Prostate gland (tissue), 2 donors: Measurements from ENCODE around the gene ARHGAP31. TPM values are rescaled to one million over a fixed set of nuclear protein-coding genes. Genes with fewer than 3 reads are reported as not detected.

Source experiments
- DNase-seq: peaks from one replicate; pipeline ENCODE4 v3.0.0-alpha.2; 2019; ENCODE audit warnings: low spot score
- H3K27ac ChIP-seq, 2 donors: fragments of 200-600 bp; sonication (generic); 2 replicates each; pipeline ENCODE4 v1.5.1; 2017 to 2019
- H3K27me3 ChIP-seq: fragments of 200-600 bp; sonication (generic); replicated peaks from 2 replicates; pipeline ENCODE4 v1.5.1; 2019; ENCODE audit not compliant: insufficient read depth
- H3K36me3 ChIP-seq, 2 donors: fragments of 200-600 bp; sonication (generic); 1 replicate in 1 of 2; 2 replicates in 1 of 2; pipeline versions ENCODE4 v1.5.1 to v1.8.1; 2017 to 2019
- H3K4me1 ChIP-seq: fragments of 200-600 bp; sonication (generic); replicated peaks from 2 replicates; pipeline ENCODE4 v1.5.1; 2019
- H3K4me3 ChIP-seq, 2 donors: fragments of 200-600 bp; sonication (generic); 2 replicates each; pipeline ENCODE4 v1.5.1; 2017 to 2019
- H3K9me3 ChIP-seq: fragments of 200-600 bp; sonication (generic); 2 replicates; pipeline ENCODE4 v1.5.1; 2017
- POLR2A ChIP-seq: fragments of 450-650 bp; IDR thresholded peaks from one replicate; pipeline ENCODE4 v1.6.1; 2016; ENCODE audit warnings: antibody characterized with exemption, mild to moderate bottlenecking
- POLR2AphosphoS5 ChIP-seq: sonication (generic); formaldehyde crosslinking; IDR thresholded peaks from one replicate; pipeline ENCODE4 v1.6.1; 2017; ENCODE audit warnings: antibody characterized with exemption
- WGBS: methylation state at CpG from one replicate; pipeline ENCODE4 v1.1.5; 2018; 5-methylcytosine and 5-hydroxymethylcytosine counted together
- intact Hi-C: fragments of 100-400 bp; cut with DNase I; formaldehyde crosslinking; loops from one replicate; pipeline ENCODE4 v1.14.2; 2022
- total RNA-seq, 2 donors: library from RNA; depleted of rRNA; stranded (reverse); fragments of >200 nt; gene quantifications; one replicate each; pipeline ENCODE4 v1.1.0, GENCODE V29; 2016
- TF ChIP-seq, protein P1 (sequence below), 4 experiments: fragments of 200-600 bp in 2 of 4; fragments of 450-650 bp in 2 of 4; sonication (generic) in 2 of 4; IDR thresholded peaks; 1 replicate in 3 of 4; 2 replicates in 1 of 4; pipeline ENCODE4 v1.5.1; 2016 to 2019; ENCODE audit warnings: antibody characterized with exemption in 4 of 4, mild to moderate bottlenecking in 2 of 4, moderate library complexity in 2 of 4

Gene ARHGAP31
- total RNA-seq, 2 donors from 2014 or later, result 6.5 to 10.7 TPM

GRCh38 chr3:119388577-119388976 lies 94.4 kb downstream of the ARHGAP31 start:
- Histone ChIP-seq H3K4me3 (no peak overlapping the region), H3K4me1 (no peaks in the 10 kb centered on the region), H3K9me3 (no peaks in the 10 kb centered on the region), H3K27me3 (no peaks in the 10 kb centered on the region), H3K36me3 (no peaks in the 10 kb centered on the region), H3K27ac (no peak overlapping the region)
- 94% methylated on average over 8 of the region's 8 CpGs for WGBS
- TF ChIP-seq, protein P1, sequence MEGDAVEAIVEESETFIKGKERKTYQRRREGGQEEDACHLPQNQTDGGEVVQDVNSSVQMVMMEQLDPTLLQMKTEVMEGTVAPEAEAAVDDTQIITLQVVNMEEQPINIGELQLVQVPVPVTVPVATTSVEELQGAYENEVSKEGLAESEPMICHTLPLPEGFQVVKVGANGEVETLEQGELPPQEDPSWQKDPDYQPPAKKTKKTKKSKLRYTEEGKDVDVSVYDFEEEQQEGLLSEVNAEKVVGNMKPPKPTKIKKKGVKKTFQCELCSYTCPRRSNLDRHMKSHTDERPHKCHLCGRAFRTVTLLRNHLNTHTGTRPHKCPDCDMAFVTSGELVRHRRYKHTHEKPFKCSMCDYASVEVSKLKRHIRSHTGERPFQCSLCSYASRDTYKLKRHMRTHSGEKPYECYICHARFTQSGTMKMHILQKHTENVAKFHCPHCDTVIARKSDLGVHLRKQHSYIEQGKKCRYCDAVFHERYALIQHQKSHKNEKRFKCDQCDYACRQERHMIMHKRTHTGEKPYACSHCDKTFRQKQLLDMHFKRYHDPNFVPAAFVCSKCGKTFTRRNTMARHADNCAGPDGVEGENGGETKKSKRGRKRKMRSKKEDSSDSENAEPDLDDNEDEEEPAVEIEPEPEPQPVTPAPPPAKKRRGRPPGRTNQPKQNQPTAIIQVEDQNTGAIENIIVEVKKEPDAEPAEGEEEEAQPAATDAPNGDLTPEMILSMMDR (IDR thresholded peaks at IDR 0.05), result peak in 1 of 4 experiments; percentile 30
- no peak for TF ChIP-seq POLR2A
- intact Hi-C loops, result no loop called here
- no peak for DNase-seq

DNA sequence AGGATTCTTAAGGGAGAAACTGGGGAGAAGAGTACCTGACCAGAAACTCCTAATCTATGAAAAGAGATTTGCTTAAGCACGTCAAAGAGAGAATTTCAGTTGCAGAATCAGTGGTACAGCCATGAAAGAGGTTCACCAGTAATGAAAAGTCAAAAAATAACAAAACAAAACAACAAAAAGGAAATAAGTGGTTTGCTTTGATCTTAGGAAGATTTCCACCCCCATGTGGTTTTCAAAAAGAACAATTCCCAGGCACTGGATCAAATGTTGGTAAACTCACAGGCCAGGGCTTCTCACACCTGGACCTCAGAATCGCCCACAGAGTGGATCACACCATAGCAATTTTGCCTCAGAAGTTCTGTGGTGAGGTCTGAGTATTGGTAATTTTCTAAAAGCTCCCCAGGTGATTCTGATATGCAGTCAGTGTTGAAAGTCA lies 101.8 kb downstream of the ARHGAP31 start:
- WGBS, result 97% methylated on average over 2 of the region's 2 CpGs

GRCh38 chr3:119396870-119397269 lies 102.7 kb downstream of the ARHGAP31 start:
- no peak for TF ChIP-seq POLR2AphosphoS5
- TF ChIP-seq, protein P1 (IDR thresholded peaks at IDR 0.05), result no peak
- TF ChIP-seq POLR2A, result no peak
- H3K27ac ChIP-seq, result no peak overlapping the region
- no peaks in the 10 kb centered on the region for H3K9me3 ChIP-seq
- intact Hi-C loops, result no loop called here
- H3K36me3 ChIP-seq, result no peaks in the 10 kb centered on the region
- 98% methylated on average over 2 of the region's 2 CpGs for WGBS
- DNase-seq, result no peak
- H3K4me3 ChIP-seq, result no peak overlapping the region
- no peaks in the 10 kb centered on the region for H3K27me3 ChIP-seq
- no peaks in the 10 kb centered on the region for H3K4me1 ChIP-seq

More for the DNA sequence above, 101.8 kb downstream of the ARHGAP31 start:
- DNase-seq, result no peak
- no peaks in the 10 kb centered on the region for H3K36me3 ChIP-seq
- no peaks in the 10 kb centered on the region for H3K4me1 ChIP-seq
- no peaks in the 10 kb centered on the region for H3K27me3 ChIP-seq
- H3K27ac ChIP-seq, result no peak overlapping the region
- intact Hi-C loops, result no loop called here
- no peaks in the 10 kb centered on the region for H3K9me3 ChIP-seq
- H3K4me3 ChIP-seq, result no peak overlapping the region
- no peak for TF ChIP-seq POLR2AphosphoS5
- TF ChIP-seq, protein P1 (IDR thresholded peaks at IDR 0.05), result no peak
- no peak for TF ChIP-seq POLR2A

GRCh38 chr3:119400466-119400865 lies 106.3 kb downstream of the ARHGAP31 start:
- intact Hi-C loops, result no loop called here
- Histone ChIP-seq H3K27ac (no peak overlapping the region), H3K27me3 (no peaks in the 10 kb centered on the region), H3K9me3 (no peaks in the 10 kb centered on the region), H3K4me3 (no peak overlapping the region), H3K36me3 (no peaks in the 10 kb centered on the region), H3K4me1 (no peaks in the 10 kb centered on the region)
- DNase-seq, result no peak
- WGBS, result 90% methylated on average over 5 of the region's 5 CpGs
- TF ChIP-seq, protein P1 (IDR thresholded peaks at IDR 0.05), result no peak
- no peak for TF ChIP-seq POLR2A
- no peak for TF ChIP-seq POLR2AphosphoS5

GRCh38 chr3:119401069-119401468 lies 106.9 kb downstream of the ARHGAP31 start:
- 92% methylated on average over 5 of the region's 5 CpGs for WGBS
- Histone ChIP-seq H3K4me1 (no peaks in the 10 kb centered on the region), H3K27ac (no peak overlapping the region), H3K36me3 (no peaks in the 10 kb centered on the region), H3K4me3 (no peak overlapping the region), H3K27me3 (no peaks in the 10 kb centered on the region), H3K9me3 (no peaks in the 10 kb centered on the region)
- intact Hi-C loops, result no loop called here
- no peak for TF ChIP-seq POLR2AphosphoS5
- TF ChIP-seq, protein P1 (IDR thresholded peaks at IDR 0.05), result no peak
- TF ChIP-seq POLR2A, result no peak
- DNase-seq, result no peak
